Keratinocyte (primary cell): ENCODE measurements around the gene ACSS2. TPM values are rescaled to one million over a fixed set of nuclear protein-coding genes. Genes with fewer than 3 reads are reported as not detected.

ENCODE experiments used
- DNase-seq: peaks from one replicate; pipeline ENCODE4 v3.0.0-alpha.2; 2011; ENCODE audit warnings: low read depth, missing footprints, low spot score
- FAIRE-seq: peaks from 2 replicates; lab custom pipeline; 2011; peaks lifted over from hg19 to GRCh38; lab: Jason Lieb, UNC
- H2AFZ ChIP-seq: 2 replicates; pipeline ENCODE4 v1.6.0; 2012; ENCODE audit warnings: low read length, control low read depth, inconsistent platforms; ENCODE audit not compliant: control insufficient read depth
- H3K27ac ChIP-seq: 2 replicates; pipeline ENCODE4 v1.5.1; 2011; ENCODE audit warnings: low read length; ENCODE audit not compliant: control insufficient read depth, insufficient read depth
- H3K27me3 ChIP-seq: 3 replicates; pipeline ENCODE4 v1.6.0; 2011; ENCODE audit warnings: low read length; ENCODE audit not compliant: control insufficient read depth, insufficient read depth; ENCODE audit errors: extremely low read depth
- H3K36me3 ChIP-seq, 2 experiments: 2 replicates in 1 of 2; 3 replicates in 1 of 2; pipeline ENCODE4 v1.5.1; 2011; ENCODE audit warnings: low read length in 2 of 2, mild to moderate bottlenecking in 1 of 2; ENCODE audit not compliant: control insufficient read depth in 2 of 2, insufficient read depth in 2 of 2; ENCODE audit errors: extremely low read depth in 1 of 2
- H3K4me1 ChIP-seq: 3 replicates; pipeline ENCODE4 v1.5.1; 2011; ENCODE audit warnings: low read length; ENCODE audit not compliant: control insufficient read depth, insufficient read depth; ENCODE audit errors: extremely low read depth
- H3K4me2 ChIP-seq: 3 replicates; pipeline ENCODE4 v1.6.0; 2011; ENCODE audit warnings: low read depth, low read length; ENCODE audit not compliant: control insufficient read depth, insufficient read depth; ENCODE audit errors: extremely low read depth
- H3K4me3 ChIP-seq, 3 experiments: fragments of 200-600 bp in 1 of 3; sonication (generic) in 1 of 3; 2 replicates in 2 of 3; 3 replicates in 1 of 3; pipeline ENCODE4 v1.5.1; 2011 to 2016; ENCODE audit warnings: low read length in 3 of 3, mild to moderate bottlenecking in 3 of 3, control low read depth in 2 of 3, inconsistent platforms in 1 of 3, low read depth in 1 of 3, mixed read lengths in 1 of 3, mixed run types in 1 of 3, moderate library complexity in 1 of 3; ENCODE audit not compliant: control insufficient read depth in 2 of 3, insufficient read depth in 2 of 3; ENCODE audit errors: extremely low read depth in 1 of 3
- H3K79me2 ChIP-seq: 2 replicates; pipeline ENCODE4 v1.6.0; 2012; ENCODE audit warnings: low read length; ENCODE audit not compliant: control insufficient read depth, insufficient read depth
- H3K9ac ChIP-seq: 3 replicates; pipeline ENCODE4 v1.6.0; 2011; ENCODE audit warnings: low read length; ENCODE audit not compliant: control insufficient read depth, insufficient read depth; ENCODE audit errors: extremely low read depth
- H3K9me1 ChIP-seq: 3 replicates; pipeline ENCODE4 v1.6.0; 2011; ENCODE audit warnings: low read length; ENCODE audit not compliant: control insufficient read depth, insufficient read depth; ENCODE audit errors: extremely low read depth
- H3K9me3 ChIP-seq: 2 replicates; pipeline ENCODE4 v1.5.1; 2012; ENCODE audit warnings: low read depth, low read length; ENCODE audit not compliant: control insufficient read depth
- H4K20me1 ChIP-seq: 3 replicates; pipeline ENCODE4 v1.6.0; 2011; ENCODE audit warnings: low read length; ENCODE audit not compliant: control insufficient read depth, insufficient read depth; ENCODE audit errors: extremely low read depth
- EZH2 ChIP-seq: IDR thresholded peaks from one replicate; pipeline ENCODE4 v1.6.1; 2012; ENCODE audit warnings: inconsistent platforms, mild to moderate bottlenecking, low read length, moderate library complexity
- dilution Hi-C: fragments of 300-500 bp; cut with MboI; formaldehyde crosslinking; loops from one replicate; pipeline ENCODE4 v1.7.0; 2020; ENCODE audit warnings: low sequenced_read_pairs; ENCODE audit not compliant: extremely low pct_ligation_motif_present
- polyA plus RNA-seq, 5 experiments: library from polyadenylated mRNA; depleted of rRNA in 3 of 5; stranded (reverse) in 3 of 5; stranded (forward) in 1 of 5; unstranded in 1 of 5; fragments of >200 nt; gene quantifications; 1 replicate in 1 of 5; 2 replicates in 3 of 5; 3 replicates in 1 of 5; pipeline versions ENCODE4 v1.2.1 to v1.2.3, GENCODE V29; 2011 to 2012; ENCODE audit warnings: missing spikeins in 2 of 5, low read depth in 1 of 5, low replicate concordance in 1 of 5
- TF ChIP-seq, protein P1 (sequence below), 3 experiments: IDR thresholded peaks in 1 of 3; conservative IDR thresholded peaks in 1 of 3; optimal IDR thresholded peaks in 1 of 3; 2 replicates in 2 of 3; 3 replicates in 1 of 3; pipeline versions ENCODE3 to v1.5.1; 2011; ENCODE audit warnings: low read length in 3 of 3, mild to moderate bottlenecking in 3 of 3, moderate library complexity in 2 of 3, control low read depth in 1 of 3, inconsistent platforms in 1 of 3; ENCODE audit not compliant: insufficient read depth in 2 of 3; ENCODE audit errors: extremely low read depth in 1 of 3

Gene ACSS2
- polyA plus RNA-seq, 1 donor (not counting 4 experiments of a cell fraction or from before 2014, with no cell fraction given) = 90.6 TPM

DNA sequence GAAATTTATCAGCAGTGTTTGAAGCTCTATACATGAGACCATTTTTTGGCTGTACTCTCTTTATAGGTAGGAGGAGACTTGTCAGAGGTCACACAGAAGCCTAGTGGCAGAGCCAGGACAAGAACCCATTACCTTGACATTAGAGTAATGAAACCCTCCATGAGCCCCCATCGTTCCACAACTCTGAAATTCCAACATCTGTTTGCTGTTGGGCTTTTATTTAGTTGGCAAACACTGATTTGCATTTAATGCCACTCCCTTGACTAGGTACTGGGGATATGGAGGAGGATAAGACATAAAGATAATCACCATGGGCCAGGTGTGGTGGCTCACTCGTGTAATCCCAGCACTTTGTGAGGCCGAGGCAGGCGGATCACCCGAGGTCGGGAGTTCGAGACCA is 77.5 kb downstream of the ACSS2 start:
- DNase-seq = no peak
- FAIRE-seq = no peak
- H3K4me2 ChIP-seq = no peak overlapping the region
- peaks cover 2% of the 10 kb centered on the region for H3K9me1 ChIP-seq
- H4K20me1 ChIP-seq = no peaks in the 10 kb centered on the region
- TF ChIP-seq EZH2 = no peak
- TF ChIP-seq, protein P1, sequence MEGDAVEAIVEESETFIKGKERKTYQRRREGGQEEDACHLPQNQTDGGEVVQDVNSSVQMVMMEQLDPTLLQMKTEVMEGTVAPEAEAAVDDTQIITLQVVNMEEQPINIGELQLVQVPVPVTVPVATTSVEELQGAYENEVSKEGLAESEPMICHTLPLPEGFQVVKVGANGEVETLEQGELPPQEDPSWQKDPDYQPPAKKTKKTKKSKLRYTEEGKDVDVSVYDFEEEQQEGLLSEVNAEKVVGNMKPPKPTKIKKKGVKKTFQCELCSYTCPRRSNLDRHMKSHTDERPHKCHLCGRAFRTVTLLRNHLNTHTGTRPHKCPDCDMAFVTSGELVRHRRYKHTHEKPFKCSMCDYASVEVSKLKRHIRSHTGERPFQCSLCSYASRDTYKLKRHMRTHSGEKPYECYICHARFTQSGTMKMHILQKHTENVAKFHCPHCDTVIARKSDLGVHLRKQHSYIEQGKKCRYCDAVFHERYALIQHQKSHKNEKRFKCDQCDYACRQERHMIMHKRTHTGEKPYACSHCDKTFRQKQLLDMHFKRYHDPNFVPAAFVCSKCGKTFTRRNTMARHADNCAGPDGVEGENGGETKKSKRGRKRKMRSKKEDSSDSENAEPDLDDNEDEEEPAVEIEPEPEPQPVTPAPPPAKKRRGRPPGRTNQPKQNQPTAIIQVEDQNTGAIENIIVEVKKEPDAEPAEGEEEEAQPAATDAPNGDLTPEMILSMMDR (optimal IDR thresholded peaks at IDR 0.05 in 1 of 3, IDR thresholded peaks at IDR 0.05 in 1 of 3, conservative IDR thresholded peaks at IDR 0.05 in 1 of 3; ENCODE audit: extremely low read depth in 1 of 3, insufficient read depth in 2 of 3, low read length in 3 of 3) = no peak
- no peak overlapping the region for H2AFZ ChIP-seq
- H3K27ac ChIP-seq = no peak overlapping the region
- H3K4me3 ChIP-seq = no peak overlapping the region
- H3K79me2 ChIP-seq = peaks cover 12% of the 10 kb centered on the region
- dilution Hi-C loops = no loop called here
- H3K27me3 ChIP-seq = no peaks in the 10 kb centered on the region
- peaks cover under 1 to 7% of the 10 kb centered on the region in 2 experiments for H3K36me3 ChIP-seq
- peaks cover 38% of the 10 kb centered on the region for H3K4me1 ChIP-seq
- no peaks in the 10 kb centered on the region for H3K9me3 ChIP-seq
- H3K9ac ChIP-seq = no peak overlapping the region

DNA sequence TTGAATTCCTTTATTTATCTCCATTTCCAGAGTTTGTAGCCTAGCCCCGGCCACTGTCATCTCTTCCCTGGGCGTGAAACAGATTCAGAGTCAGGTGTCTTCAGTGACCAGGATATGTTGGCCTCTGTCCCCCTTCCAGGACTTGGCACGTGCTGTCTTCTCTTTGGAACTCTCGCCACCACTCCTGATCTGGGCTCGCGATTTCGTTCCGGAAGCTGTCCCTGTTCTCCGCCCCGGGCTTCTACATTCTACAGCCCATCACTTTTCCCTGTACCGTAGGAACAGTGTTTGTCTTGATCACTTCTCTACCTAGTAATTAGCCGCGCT is 78.5 kb downstream of the ACSS2 start:
- dilution Hi-C loops = no loop called here
- peak overlapping the region; percentile 82 for H2AFZ ChIP-seq
- peak overlapping the region; percentile 84 for H3K27ac ChIP-seq
- no peak for DNase-seq
- H3K9me3 ChIP-seq = no peaks in the 10 kb centered on the region
- H3K36me3 ChIP-seq = peaks cover 0 to 4% of the 10 kb centered on the region in 2 experiments
- TF ChIP-seq, protein P1 (optimal IDR thresholded peaks at IDR 0.05 in 1 of 3, IDR thresholded peaks at IDR 0.05 in 1 of 3, conservative IDR thresholded peaks at IDR 0.05 in 1 of 3; ENCODE audit: extremely low read depth in 1 of 3, insufficient read depth in 2 of 3, low read length in 3 of 3) = no peak
- TF ChIP-seq EZH2 = no peak
- peaks cover 2% of the 10 kb centered on the region for H3K9me1 ChIP-seq
- peak overlapping the region; percentile 57 to 94 (median 91) for H3K4me3 ChIP-seq
- H3K4me1 ChIP-seq = peaks cover 38% of the 10 kb centered on the region
- H3K9ac ChIP-seq = peak overlapping the region; percentile 90
- H3K4me2 ChIP-seq = peak overlapping the region; percentile 100
- no peaks in the 10 kb centered on the region for H4K20me1 ChIP-seq
- H3K27me3 ChIP-seq = no peaks in the 10 kb centered on the region
- no peak for FAIRE-seq
- H3K79me2 ChIP-seq = peaks cover 12% of the 10 kb centered on the region
